Measurements from ENCODE around the gene AK4. TPM values are rescaled to one million over a fixed set of nuclear protein-coding genes. Genes with fewer than 3 reads are reported as not detected.

The AK4 gene
- total and polyA plus RNA-seq, 2 of the 8 experiments (the other 6 are each of a cell fraction or from before 2014, with no cell fraction given): 64.5 to 175 TPM

GRCh38 chr1:65182658-65183268 lies 34.8 kb downstream of the AK4 start:
- no peak overlapping the region for H3K14ac ChIP-seq (ENCODE audit: insufficient read length)
- no peak overlapping the region for H3K4me3 ChIP-seq (ENCODE audit: extremely low read depth in 1 of 4, insufficient read depth in 2 of 4, low read depth in 3 of 4, low read length in 4 of 4)
- no peak overlapping the region for H2AK5ac ChIP-seq (ENCODE audit: low read depth, low read length)
- no peak for DNase-seq (ENCODE audit: low read depth in 1 of 2, low spot score in 2 of 2)
- H4K8ac ChIP-seq (ENCODE audit: extremely low read depth, insufficient read depth, low read length): no peak overlapping the region
- H3K4me2 ChIP-seq (ENCODE audit: insufficient read depth in 1 of 2, low read depth in 2 of 2, low read length in 2 of 2): no peak overlapping the region
- ChIA-PET CTCF (ENCODE audit: partially characterized antibody) (interaction anchor here (0.6 to 8.8 kb wide), 5 partner anchors 9 to 545 kb away, joined by 3 to 38 read pairs (median 3); no protein-coding TSS in a partner anchor), POLR2A (ENCODE audit: partially characterized antibody) (interaction anchor here (1.3 kb wide), 1 partner anchor 117 kb away, joined by 4 read pairs; no protein-coding TSS in a partner anchor)
- H3K79me2 ChIP-seq (ENCODE audit: control insufficient read depth in 1 of 2, insufficient read depth in 2 of 2, low read length in 2 of 2): peaks cover 0 to 91% of the 10 kb centered on the region in 2 experiments
- no peak overlapping the region for H2BK20ac ChIP-seq (ENCODE audit: low read length)
- H2BK120ac ChIP-seq (replicated peaks; ENCODE audit: low read depth, low read length): no peak overlapping the region
- H3K18ac ChIP-seq (ENCODE audit: extremely low read depth, low read length): no peak overlapping the region
- no peak overlapping the region for H2AFZ ChIP-seq (ENCODE audit: low read length)
- H3K4me1 ChIP-seq (replicated peaks in 1 of 4; ENCODE audit: control insufficient read depth in 3 of 4, insufficient read depth in 4 of 4, low read length in 3 of 4): peaks cover 0 to 2% (median 0%) of the 10 kb centered on the region in 4 experiments; a peak in 2 of 7 replicates
- no peak overlapping the region for H3K9ac ChIP-seq (replicated peaks in 1 of 4; ENCODE audit: extremely low read depth in 1 of 4, low read depth in 3 of 4, low read length in 3 of 4)
- H2BK5ac ChIP-seq (ENCODE audit: low read depth, low read length): no peak overlapping the region
- FAIRE-seq: no peak
- no peaks in the 10 kb centered on the region for H3K9me3 ChIP-seq (ENCODE audit: insufficient read depth in 2 of 2, low read depth in 1 of 2, low read length in 1 of 2)
- H4K91ac ChIP-seq (replicated peaks; ENCODE audit: insufficient read length, low read length): no peak overlapping the region
- H3K23me2 ChIP-seq (ENCODE audit: low read depth, low read length): no peaks in the 10 kb centered on the region
- peaks cover 4% of the 10 kb centered on the region; the same call in 1 of the 2 replicates for H3K79me1 ChIP-seq (ENCODE audit: low read depth, low read length)
- no peak overlapping the region for H3K23ac ChIP-seq (ENCODE audit: insufficient read length)
- no peaks in the 10 kb centered on the region for H3K36me3 ChIP-seq (ENCODE audit: control insufficient read depth in 2 of 4, insufficient read depth in 4 of 4, low read length in 3 of 4)
- H4K5ac ChIP-seq (ENCODE audit: insufficient read length, low read depth, low read length): no peak overlapping the region
- peaks cover 1 to 4% of the 10 kb centered on the region in 2 experiments for H4K20me1 ChIP-seq (replicated peaks in 1 of 2; ENCODE audit: control insufficient read depth in 1 of 2, insufficient read depth in 2 of 2, low read length in 2 of 2)
- no peaks in the 10 kb centered on the region for H3K27me3 ChIP-seq (replicated peaks in 1 of 4; ENCODE audit: control insufficient read depth in 3 of 4, extremely low read depth in 1 of 4, insufficient read depth in 3 of 4, low read length in 3 of 4)
- H3K4ac ChIP-seq (replicated peaks; ENCODE audit: insufficient read length, low read depth, low read length): no peak overlapping the region
- 85% methylated on average over 2 of the region's 2 CpGs; no CpG with 5 or more reads in 1 of the 2 experiments for WGBS, 2 experiments (ENCODE audit: extremely low coverage in 1 of 2, insufficient coverage in 1 of 2, insufficient read length in 1 of 2, insufficient replicate concordance in 2 of 2, low coverage in 1 of 2, low lambda C conversion rate in 2 of 2, missing lambda C conversion rate in 1 of 2)
- H3K27ac ChIP-seq (ENCODE audit: low read depth, low read length): no peak overlapping the region
- no peak overlapping the region for H2BK12ac ChIP-seq (ENCODE audit: low read depth, low read length)
- H2BK15ac ChIP-seq (ENCODE audit: low read length): no peak overlapping the region
- H3K56ac ChIP-seq (replicated peaks; ENCODE audit: insufficient read length, low read depth, low read length): no peak overlapping the region
- TF ChIP-seq YY1 (IDR thresholded peaks at IDR 0.05; ENCODE audit: low read depth, low read length) (no peak), ASH2L (IDR thresholded peaks at IDR 0.05; ENCODE audit: low read length) (no peak), MAX (IDR thresholded peaks at IDR 0.05) (no peak), RBBP5 (IDR thresholded peaks at IDR 0.05; ENCODE audit: borderline replicate concordance, low read depth, low read length) (no peak), ATF2 (IDR thresholded peaks at IDR 0.05; ENCODE audit: low read length) (no peak), TCF12 (IDR thresholded peaks at IDR 0.05; ENCODE audit: low read depth, low read length) (no peak), CBX5 (IDR thresholded peaks at IDR 0.05; ENCODE audit: low read depth, low read length) (no peak), TAF1 (IDR thresholded peaks at IDR 0.05; ENCODE audit: low read depth, low read length) (no peak), GABPA (IDR thresholded peaks at IDR 0.05; ENCODE audit: borderline replicate concordance, insufficient read depth, low read length) (no peak), EP300 (IDR thresholded peaks at IDR 0.05; ENCODE audit: borderline replicate concordance in 1 of 2, low read depth in 2 of 2, low read length in 2 of 2) (no peak), BACH1 (IDR thresholded peaks at IDR 0.05; ENCODE audit: low read length) (no peak)

Data from H1 (cell line).